GM18507 (cell line): ENCODE measurements around the gene GLIS1.

ENCODE experiments used
- DNase-seq: peaks from one replicate; pipeline ENCODE4 v3.0.0; 2011; ENCODE audit warnings: low read depth; ENCODE audit not compliant: insufficient read length; ENCODE audit errors: extremely low spot score
- FAIRE-seq: peaks from 2 replicates; lab custom pipeline; 2011; peaks lifted over from hg19 to GRCh38; lab: Jason Lieb, UNC

GLIS1 gene

GRCh38 chr1:53592521-53592982, 146.4 kb downstream of the GLIS1 start:
- no peak for FAIRE-seq
- no peak for DNase-seq

GRCh38 chr1:53591924-53592323, 147.0 kb downstream of the GLIS1 start:
- no peak for DNase-seq
- FAIRE-seq = no peak

- FAIRE-seq = no peak
Measured at GRCh38 chr1:53590531-53591515, 148.1 kb downstream of the GLIS1 start.

GRCh38 chr1:53590104-53590503, 148.9 kb downstream of the GLIS1 start:
- FAIRE-seq (no peak), DNase-seq (no peak)

More at GRCh38 chr1:53590531-53591515, 148.1 kb downstream of the GLIS1 start:
- DNase-seq = no peak

GRCh38 chr1:53589043-53589887, 149.7 kb downstream of the GLIS1 start:
- DNase-seq = no peak
- FAIRE-seq = no peak

- no peak for DNase-seq
- FAIRE-seq = no peak
Measured at GRCh38 chr1:53588053-53588779, 150.7 kb downstream of the GLIS1 start.

GRCh38 chr1:53587252-53587988, 151.5 kb downstream of the GLIS1 start:
- no peak for DNase-seq
- FAIRE-seq = no peak

- FAIRE-seq = no peak
- DNase-seq = no peak
Measured at GRCh38 chr1:53586765-53587164, 152.2 kb downstream of the GLIS1 start.

- DNase-seq (no peak), FAIRE-seq (no peak)
Measured at GRCh38 chr1:53585565-53585964, 153.4 kb downstream of the GLIS1 start.

- FAIRE-seq (no peak), DNase-seq (peak; percentile 23)
Measured at GRCh38 chr1:53585129-53585528, 153.8 kb downstream of the GLIS1 start.

GRCh38 chr1:53584777-53585107, 154.2 kb downstream of the GLIS1 start:
- FAIRE-seq (no peak), DNase-seq (no peak)

- FAIRE-seq = no peak
Measured at GRCh38 chr1:53583868-53584776, 154.8 kb downstream of the GLIS1 start.

GRCh38 chr1:53583021-53583867, 155.7 kb downstream of the GLIS1 start:
- no peak for DNase-seq
- FAIRE-seq = no peak

More at GRCh38 chr1:53583868-53584776, 154.8 kb downstream of the GLIS1 start:
- DNase-seq = no peak

- FAIRE-seq (no peak), DNase-seq (no peak)
Measured at GRCh38 chr1:53582211-53583020, 156.5 kb downstream of the GLIS1 start.

- DNase-seq = no peak
- no peak for FAIRE-seq
Measured at GRCh38 chr1:53581476-53581875, 157.5 kb downstream of the GLIS1 start.

- FAIRE-seq = no peak
- DNase-seq = no peak
Measured at GRCh38 chr1:53580739-53581475, 158.1 kb downstream of the GLIS1 start.
